CD14-positive monocyte (primary cell): ENCODE data around the gene CCDC3. TPM values are rescaled to one million over a fixed set of nuclear protein-coding genes. Genes with fewer than 3 reads are reported as not detected.

ENCODE experiments used
- DNase-seq, 3 donors: peaks; one replicate each; pipeline ENCODE4 v3.0.0-alpha.2; 2011 to 2022
- H2AFZ ChIP-seq: 2 replicates; pipeline ENCODE4 v1.6.0; 2012; ENCODE audit warnings: mild to moderate bottlenecking, low read depth, low read length, inconsistent platforms; ENCODE audit not compliant: insufficient read depth, poor library complexity, severe bottlenecking
- H3K27ac ChIP-seq, 2 donors: 1 replicate in 1 of 2; 2 replicates in 1 of 2; pipeline ENCODE4 v1.5.1; 2012 to 2013; ENCODE audit warnings: low read length in 2 of 2, control low read depth in 1 of 2, inconsistent platforms in 1 of 2, low read depth in 1 of 2, mild to moderate bottlenecking in 1 of 2
- H3K27me3 ChIP-seq, 2 donors: one replicate each; pipeline versions ENCODE4 v1.6.0 to v1.6.1; 2011 to 2013; ENCODE audit warnings: low read length in 2 of 2; ENCODE audit not compliant: control insufficient read depth in 2 of 2, insufficient read depth in 2 of 2
- H3K36me3 ChIP-seq, 2 donors: replicated peaks in 1 of 2; 1 replicate in 1 of 2; 2 replicates in 1 of 2; pipeline versions ENCODE4 v1.5.1 to v1.6.1; 2012 to 2013; ENCODE audit warnings: low read length in 2 of 2, control low read depth in 1 of 2, inconsistent platforms in 1 of 2, mild to moderate bottlenecking in 1 of 2; ENCODE audit not compliant: insufficient read depth in 2 of 2, control insufficient read depth in 1 of 2
- H3K4me1 ChIP-seq, 2 donors: 1 replicate in 1 of 2; 2 replicates in 1 of 2; pipeline versions ENCODE4 v1.5.1 to v1.6.1; 2012 to 2013; ENCODE audit warnings: low read length in 2 of 2, control low read depth in 1 of 2, inconsistent platforms in 1 of 2, mild to moderate bottlenecking in 1 of 2, moderate library complexity in 1 of 2; ENCODE audit not compliant: insufficient read depth in 2 of 2, control insufficient read depth in 1 of 2
- H3K4me2 ChIP-seq: replicated peaks from 2 replicates; pipeline ENCODE3; 2012; ENCODE audit warnings: low read length, moderate library complexity, mild to moderate bottlenecking; ENCODE audit not compliant: poor library complexity, severe bottlenecking; ENCODE audit errors: extremely low read depth
- H3K4me3 ChIP-seq, 3 experiments: fragments of 200-600 bp in 1 of 3; sonication (generic) in 1 of 3; replicated peaks in 1 of 3; 1 replicate in 2 of 3; 2 replicates in 1 of 3; pipeline ENCODE4 v1.5.1; 2011 to 2013; ENCODE audit warnings: low read length in 3 of 3, mild to moderate bottlenecking in 3 of 3, control low read depth in 2 of 3, low read depth in 2 of 3, inconsistent platforms in 1 of 3, moderate library complexity in 1 of 3
- H3K79me2 ChIP-seq: 2 replicates; pipeline ENCODE4 v1.6.0; 2012; ENCODE audit warnings: mild to moderate bottlenecking, control low read depth, inconsistent platforms, low read length, moderate library complexity; ENCODE audit not compliant: insufficient read depth
- H3K9ac ChIP-seq: 2 replicates; pipeline ENCODE4 v1.6.0; 2017; ENCODE audit warnings: low read length, mild to moderate bottlenecking; ENCODE audit not compliant: insufficient read depth, poor library complexity, severe bottlenecking
- H3K9me3 ChIP-seq, 2 donors: replicated peaks in 1 of 2; 1 replicate in 1 of 2; 2 replicates in 1 of 2; pipeline versions ENCODE4 v1.5.1 to v1.6.1; 2012 to 2013; ENCODE audit warnings: low read length in 2 of 2, control low read depth in 1 of 2; ENCODE audit not compliant: control insufficient read depth in 1 of 2, insufficient read depth in 1 of 2
- H4K20me1 ChIP-seq: 2 replicates; pipeline ENCODE4 v1.6.0; 2012; ENCODE audit warnings: mild to moderate bottlenecking, low read length, control low read depth, moderate library complexity; ENCODE audit not compliant: insufficient read depth
- H3K27ac Mint-ChIP-seq, 7 donors: one replicate each; pipeline ENCODE4 v1.8.0; 2020; ENCODE audit warnings: mild to moderate bottlenecking in 7 of 7, mixed read lengths in 7 of 7, moderate library complexity in 6 of 7, inconsistent platforms in 2 of 7
- H3K27me3 Mint-ChIP-seq, 3 donors: one replicate each; pipeline ENCODE4 v1.8.0; 2021 to 2022; ENCODE audit warnings: low read depth in 3 of 3, mild to moderate bottlenecking in 3 of 3, mixed read lengths in 3 of 3, moderate library complexity in 3 of 3, inconsistent platforms in 1 of 3
- H3K36me3 Mint-ChIP-seq, 2 donors: one replicate each; pipeline ENCODE4 v1.8.0; 2020; ENCODE audit warnings: mixed read lengths in 2 of 2, inconsistent platforms in 1 of 2, mild to moderate bottlenecking in 1 of 2
- H3K4me1 Mint-ChIP-seq: one replicate; pipeline ENCODE4 v1.8.0; 2020; ENCODE audit warnings: mild to moderate bottlenecking, mixed read lengths
- H3K4me3 Mint-ChIP-seq, 2 donors: one replicate each; pipeline ENCODE4 v1.8.0; 2020; ENCODE audit warnings: mild to moderate bottlenecking in 2 of 2, mixed read lengths in 2 of 2, moderate library complexity in 1 of 2
- H3K9me3 Mint-ChIP-seq, 7 donors: one replicate each; pipeline ENCODE4 v1.8.0; 2020 to 2022; ENCODE audit warnings: mixed read lengths in 7 of 7, mild to moderate bottlenecking in 6 of 7, moderate library complexity in 6 of 7, inconsistent platforms in 2 of 7
- CTCF ChIP-seq: fragments of 200-600 bp; IDR thresholded peaks from one replicate; pipeline ENCODE4 v1.8.0; 2022; ENCODE audit warnings: antibody characterized with exemption, mild to moderate bottlenecking
- WGBS: methylation state at CpG from one replicate; pipeline ENCODE4 v1.1.5; 2013; ENCODE audit warnings: missing lambda C conversion rate; ENCODE audit not compliant: insufficient coverage; 5-methylcytosine and 5-hydroxymethylcytosine counted together
- intact Hi-C, 2 donors: fragments of 100-400 bp; cut with micrococcal nuclease; formaldehyde crosslinking; loops; one replicate each; pipeline versions ENCODE4 v1.15.0 to v1.15.1; 2023
- polyA plus RNA-seq, 3 donors: library from polyadenylated mRNA; depleted of rRNA in 1 of 3; unstranded in 2 of 3; stranded (reverse) in 1 of 3; fragments of 300-500 nt in 2 of 3; fragments of >200 nt in 1 of 3; fragmentation: Illumina TruSeq in 2 of 3; gene quantifications; 1 replicate in 2 of 3; 2 replicates in 1 of 3; pipeline ENCODE4 v1.2.3, GENCODE V29; 2012 to 2021

The CCDC3 gene
- polyA plus RNA-seq, 3 donors: not detected

DNA sequence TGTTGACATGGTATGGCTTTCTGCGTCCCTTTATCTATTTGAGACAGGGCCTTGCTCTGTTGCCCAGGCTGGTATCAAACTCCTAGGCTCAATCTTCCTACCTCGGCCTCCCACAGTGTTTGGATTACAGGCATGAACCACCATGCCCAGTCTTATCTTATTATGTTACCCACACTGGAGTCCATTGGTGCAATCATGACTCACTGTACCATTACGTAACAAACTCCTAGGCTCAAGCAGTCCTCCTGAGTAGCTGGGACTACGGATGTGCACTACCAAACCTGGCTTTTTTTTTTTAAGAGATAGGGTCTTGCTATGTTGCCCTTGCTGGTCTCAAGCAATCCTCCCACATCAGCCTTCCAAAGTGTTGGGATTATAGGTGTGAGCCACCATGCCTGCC lies 66.7 kb downstream of the CCDC3 start:
- Histone ChIP-seq H4K20me1 (no peaks in the 10 kb centered on the region), H3K36me3 (no peaks in the 10 kb centered on the region), H3K4me1 (no peaks in the 10 kb centered on the region), H3K27me3 (no peaks in the 10 kb centered on the region), H3K79me2 (no peaks in the 10 kb centered on the region), H3K4me3 (no peak overlapping the region), H3K4me2 (no peak overlapping the region), H2AFZ (no peak overlapping the region), H3K9ac (no peak overlapping the region), H3K27ac (no peak overlapping the region), H3K9me3 (no peaks in the 10 kb centered on the region)
- no peak for DNase-seq
- H3K36me3 Mint-ChIP-seq: no peaks in the 10 kb centered on the region
- 100% methylated on average over 1 of the region's 4 CpGs for WGBS
- peaks cover 2 to 9% (median 6%) of the 10 kb centered on the region in 7 donors for H3K9me3 Mint-ChIP-seq
- peaks cover 0 to 5% (median 0%) of the 10 kb centered on the region in 3 donors for H3K27me3 Mint-ChIP-seq
- intact Hi-C loops: no loop called here
- no peak overlapping the region for H3K4me3 Mint-ChIP-seq
- no peak overlapping the region for H3K27ac Mint-ChIP-seq
- TF ChIP-seq CTCF: no peak
- peaks cover 5% of the 10 kb centered on the region for H3K4me1 Mint-ChIP-seq

DNA sequence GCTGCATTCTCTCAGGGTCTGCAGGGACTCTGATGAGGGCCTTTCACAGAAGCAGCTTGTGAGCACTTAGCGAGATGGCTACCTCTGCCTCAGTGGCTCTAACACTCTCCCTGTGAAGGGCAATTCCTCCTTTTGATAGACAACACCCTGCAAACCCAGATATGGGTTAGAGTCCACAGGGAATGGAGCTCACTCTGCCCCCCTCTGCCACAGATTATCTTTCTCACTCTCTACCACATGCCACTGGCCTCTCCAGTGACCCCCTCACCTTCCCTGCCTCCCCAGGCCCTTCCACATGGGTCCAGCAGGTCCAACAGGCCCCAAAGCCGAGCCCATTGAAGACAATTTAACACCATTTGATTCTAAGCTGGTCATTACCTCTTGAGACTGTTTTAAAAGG lies 72.1 kb downstream of the CCDC3 start:
- peaks cover 4 to 19% (median 8%) of the 10 kb centered on the region in 7 donors for H3K9me3 Mint-ChIP-seq
- no peak for TF ChIP-seq CTCF
- H3K27me3 Mint-ChIP-seq: peaks cover 0 to 5% (median 0%) of the 10 kb centered on the region in 3 donors
- Histone ChIP-seq H3K4me2 (no peak overlapping the region), H3K27ac (no peak overlapping the region), H3K36me3 (no peaks in the 10 kb centered on the region), H3K9ac (no peak overlapping the region), H3K4me1 (no peaks in the 10 kb centered on the region), H3K79me2 (no peaks in the 10 kb centered on the region), H4K20me1 (no peaks in the 10 kb centered on the region), H3K4me3 (no peak overlapping the region), H3K9me3 (peaks cover 0 to 6% of the 10 kb centered on the region in 2 donors), H3K27me3 (no peaks in the 10 kb centered on the region), H2AFZ (no peak overlapping the region)
- 100% methylated on average over 1 of the region's 2 CpGs for WGBS
- H3K4me3 Mint-ChIP-seq: no peak overlapping the region
- intact Hi-C loops: no loop called here
- H3K4me1 Mint-ChIP-seq: no peaks in the 10 kb centered on the region
- no peak overlapping the region for H3K27ac Mint-ChIP-seq
- no peaks in the 10 kb centered on the region for H3K36me3 Mint-ChIP-seq
- no peak for DNase-seq
